ENCODE results near the gene METAP1D.

- no peak for TF ChIP-seq SIN3A (IDR thresholded peaks at IDR 0.05; ENCODE audit: borderline replicate concordance, insufficient read depth, low read length)
- no peak for TF ChIP-seq REST (IDR thresholded peaks at IDR 0.05; ENCODE audit: insufficient read depth in 1 of 2, low read depth in 2 of 2, low read length in 2 of 2)
- TF ChIP-seq TAF1 (IDR thresholded peaks at IDR 0.05; ENCODE audit: borderline replicate concordance, insufficient read depth, low read length), result no peak
- peak; percentile 13 for TF ChIP-seq FOXP2 (optimal IDR thresholded peaks at IDR 0.05; ENCODE audit: borderline replicate concordance, extremely low read depth, extremely low read length, insufficient read depth)
Measured at GRCh38 chr2:172012677-172013391, 13.1 kb downstream of the METAP1D start.
